AG09319 (cell line): Measurements from ENCODE around the gene KCNK7.

Experiments used
- DNase-seq: peaks from one replicate; pipeline ENCODE4 v3.0.0-alpha.2; 2010; ENCODE audit warnings: low read depth; ENCODE audit errors: extremely low read depth
- TF ChIP-seq, protein P1 (sequence below): IDR thresholded peaks from 2 replicates; pipeline ENCODE4 v1.5.1; 2011; ENCODE audit warnings: low read depth, mild to moderate bottlenecking, inconsistent platforms, low read length, moderate library complexity

The KCNK7 gene

GRCh38 chr11:65563601-65564000 lies 32.0 kb downstream of the KCNK7 start:
- TF ChIP-seq, protein P1, sequence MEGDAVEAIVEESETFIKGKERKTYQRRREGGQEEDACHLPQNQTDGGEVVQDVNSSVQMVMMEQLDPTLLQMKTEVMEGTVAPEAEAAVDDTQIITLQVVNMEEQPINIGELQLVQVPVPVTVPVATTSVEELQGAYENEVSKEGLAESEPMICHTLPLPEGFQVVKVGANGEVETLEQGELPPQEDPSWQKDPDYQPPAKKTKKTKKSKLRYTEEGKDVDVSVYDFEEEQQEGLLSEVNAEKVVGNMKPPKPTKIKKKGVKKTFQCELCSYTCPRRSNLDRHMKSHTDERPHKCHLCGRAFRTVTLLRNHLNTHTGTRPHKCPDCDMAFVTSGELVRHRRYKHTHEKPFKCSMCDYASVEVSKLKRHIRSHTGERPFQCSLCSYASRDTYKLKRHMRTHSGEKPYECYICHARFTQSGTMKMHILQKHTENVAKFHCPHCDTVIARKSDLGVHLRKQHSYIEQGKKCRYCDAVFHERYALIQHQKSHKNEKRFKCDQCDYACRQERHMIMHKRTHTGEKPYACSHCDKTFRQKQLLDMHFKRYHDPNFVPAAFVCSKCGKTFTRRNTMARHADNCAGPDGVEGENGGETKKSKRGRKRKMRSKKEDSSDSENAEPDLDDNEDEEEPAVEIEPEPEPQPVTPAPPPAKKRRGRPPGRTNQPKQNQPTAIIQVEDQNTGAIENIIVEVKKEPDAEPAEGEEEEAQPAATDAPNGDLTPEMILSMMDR = no peak
- DNase-seq = no peak

DNA sequence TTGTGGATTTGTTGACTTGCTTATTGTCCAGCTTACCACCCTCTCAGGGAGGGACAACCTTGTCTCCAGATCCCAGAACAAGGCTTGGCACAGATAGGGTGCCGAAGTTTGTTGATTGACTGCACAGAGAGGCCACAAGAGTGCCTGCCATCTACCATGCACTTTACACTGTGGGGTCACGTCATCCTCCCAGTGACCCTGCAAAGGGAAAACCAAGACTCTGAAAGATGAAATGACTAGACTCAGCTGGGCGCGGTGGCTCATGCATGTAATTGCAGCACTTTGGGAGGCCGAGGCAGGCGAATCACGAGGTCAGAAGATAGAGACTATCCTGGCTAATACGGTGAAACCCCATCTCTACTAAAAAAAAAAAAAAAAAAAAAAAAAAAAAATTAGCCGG lies 32.8 kb downstream of the KCNK7 start:
- DNase-seq = no peak
- TF ChIP-seq, protein P1 = no peak

GRCh38 chr11:65562020-65562419 lies 33.6 kb downstream of the KCNK7 start:
- DNase-seq = no peak
- TF ChIP-seq, protein P1 = no peak

GRCh38 chr11:65560555-65561418 lies 34.8 kb downstream of the KCNK7 start:
- DNase-seq = no peak
- TF ChIP-seq, protein P1 = no peak

DNA sequence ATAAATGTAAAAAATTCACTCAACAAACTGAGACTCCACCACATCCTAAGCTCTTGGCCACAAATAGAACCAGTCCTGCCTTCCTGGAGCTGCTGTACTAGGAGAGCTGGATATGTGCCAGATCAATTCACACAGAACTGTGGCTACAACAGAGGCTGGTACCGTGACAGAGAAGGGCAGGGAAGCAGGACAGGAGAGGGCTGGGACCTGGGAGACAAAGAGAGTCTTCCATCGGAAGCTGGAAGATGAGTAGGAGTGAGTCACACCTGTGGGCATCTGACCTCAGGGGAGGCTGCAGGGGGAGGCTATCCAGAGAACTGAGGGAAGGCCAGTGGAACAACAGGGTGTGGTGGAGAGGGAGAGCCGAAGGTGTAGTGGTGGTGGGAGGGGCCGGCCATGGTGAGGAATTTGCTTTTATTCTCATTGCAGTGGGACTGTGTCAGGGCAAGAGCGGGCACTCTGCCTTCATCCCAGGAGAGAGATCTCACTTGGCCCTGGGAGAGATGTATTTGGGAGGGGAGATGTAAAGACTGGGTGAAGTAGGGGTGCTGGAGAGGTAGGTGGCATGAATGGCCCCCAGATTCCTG lies 35.6 kb downstream of the KCNK7 start:
- TF ChIP-seq, protein P1 = no peak
- DNase-seq = no peak

DNA sequence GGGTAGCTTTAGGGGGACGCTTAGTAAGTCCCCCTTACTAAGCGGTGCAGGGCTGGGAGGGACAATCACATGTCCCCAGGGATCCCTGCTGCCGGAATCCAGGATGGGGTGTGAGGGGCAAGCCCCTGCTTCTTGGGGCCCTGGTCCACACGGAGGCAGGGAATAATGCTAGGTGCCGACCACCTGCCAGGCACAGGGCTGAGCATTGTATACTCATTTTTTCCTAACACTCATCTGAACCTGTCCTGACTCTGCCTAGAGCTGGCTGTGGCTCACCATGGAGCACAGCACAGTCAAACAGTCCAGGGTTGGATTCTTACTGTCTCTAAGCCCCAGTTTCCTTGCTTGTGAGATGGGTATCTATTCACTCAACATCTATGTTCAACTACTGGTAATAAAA lies 36.1 kb downstream of the KCNK7 start:
- DNase-seq = no peak
- TF ChIP-seq, protein P1 = no peak

DNA sequence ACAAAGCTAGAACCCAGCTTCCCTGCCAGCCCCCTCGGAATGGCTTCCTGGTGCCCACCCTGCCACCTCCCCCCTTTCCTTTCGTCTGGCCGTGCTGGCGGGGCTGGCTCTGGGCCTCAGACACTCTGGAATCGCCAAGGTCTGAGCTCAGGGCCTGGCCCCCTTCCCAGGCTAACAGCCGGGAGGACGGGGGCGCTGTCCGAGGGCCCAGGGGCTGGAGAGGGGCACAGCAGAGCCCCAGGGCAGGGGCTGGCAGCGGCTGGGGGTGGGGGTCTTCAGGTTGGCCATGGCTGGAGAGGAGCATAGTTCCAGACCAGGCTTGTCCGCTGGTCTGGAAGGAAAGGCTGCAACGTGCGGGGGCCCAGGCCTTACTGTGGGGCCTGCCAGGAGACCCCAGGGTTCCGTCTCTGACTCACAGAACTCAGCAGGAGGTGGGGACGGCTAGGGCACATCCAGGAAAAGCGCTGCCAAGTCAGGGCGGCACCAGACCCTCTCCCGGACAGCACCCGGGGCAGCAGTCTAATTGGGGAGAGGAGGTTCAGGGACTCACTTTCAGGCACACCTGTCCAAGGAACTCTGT lies 36.6 kb downstream of the KCNK7 start:
- TF ChIP-seq, protein P1 = no peak; the same call in none of the 2 replicates
- no peak for DNase-seq
